Right ventricle myocardium superior (tissue), 1 donor: Measurements from ENCODE around the gene GAREM1. TPM values are rescaled to one million over a fixed set of nuclear protein-coding genes. Genes with fewer than 3 reads are reported as not detected.
"Not testable (repeated sequence)": the region's sequence is repeated elsewhere in the genome, so short reads cannot be mapped to it uniquely, and the experiment has no call there.

ENCODE experiments used
- ATAC-seq: fragments of 200-7000 bp; cut with Tn5 transposase; one replicate; pipeline ENCODE4 v1.9.1; 2020; ENCODE audit warnings: mild to moderate bottlenecking; ENCODE audit not compliant: poor library complexity
- DNase-seq: peaks from one replicate; pipeline ENCODE4 v3.0.0-alpha.2; 2020
- intact Hi-C: fragments of 100-400 bp; cut with DNase I; formaldehyde crosslinking; loops from one replicate; pipeline ENCODE4 v1.11.2; 2022
- total RNA-seq: library from RNA; stranded (reverse); fragmentation: NEBNext Ultra II Directional; extraction: Animal tissue kit (Norgen Biotek cat#: 25700); gene quantifications from one replicate; pipeline ENCODE4 v1.2.1, GENCODE V29; 2021
- donor health status: DM: no; HTN: yes; CAD: no; lungs with severe emphysema.

The GAREM1 gene
- total RNA-seq, 1 donor from 2014 or later: 23.5 TPM

GRCh38 chr18:32354518-32354917 is 116.2 kb downstream of the GAREM1 start:
- no peak for ATAC-seq
- intact Hi-C loops: loop anchor here (10.0 kb wide), 2 partner anchors 60 to 70 kb away; no protein-coding TSS in a partner anchor
- no peak for DNase-seq

DNA sequence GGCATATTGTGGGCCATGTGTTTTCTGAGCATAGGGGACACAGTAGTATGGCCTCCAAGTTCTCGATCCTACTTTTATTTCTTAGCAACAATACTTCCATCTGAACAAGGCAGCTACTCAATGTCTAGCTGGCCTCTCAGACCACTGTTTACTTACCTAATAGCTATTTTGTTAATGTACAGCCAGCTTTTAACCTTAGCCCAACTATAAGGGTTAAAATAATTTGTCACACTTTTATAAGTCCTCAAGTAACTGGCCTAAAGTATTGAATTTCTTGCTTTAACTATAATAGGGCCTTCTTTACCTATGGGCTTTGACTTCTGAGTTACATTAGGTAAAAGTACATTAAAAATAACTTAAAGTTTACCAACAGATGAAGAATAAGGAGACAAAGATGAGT is 117.4 kb downstream of the GAREM1 start:
- intact Hi-C loops: loop anchor here (10.0 kb wide), 2 partner anchors 58 to 72 kb away; no protein-coding TSS in a partner anchor
- DNase-seq: no peak
- no peak for ATAC-seq

DNA sequence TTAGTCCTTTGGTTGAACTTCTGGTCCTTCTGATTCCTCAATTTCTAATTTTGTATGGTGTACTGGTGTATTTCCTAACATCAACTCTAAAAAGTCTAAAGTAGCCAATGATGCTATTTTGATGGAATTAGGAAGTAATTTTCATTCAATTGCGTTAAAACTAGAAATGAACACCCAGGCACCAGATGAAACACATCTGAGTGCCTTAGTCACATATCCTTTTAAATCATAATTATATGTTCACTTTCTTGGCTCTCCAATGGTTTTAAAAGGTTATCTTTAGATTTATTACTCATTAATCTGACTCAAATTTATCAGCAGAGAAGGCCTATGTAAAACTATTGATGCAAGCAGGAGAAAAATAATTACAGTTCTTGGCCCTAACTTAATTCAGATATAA is 119.7 kb downstream of the GAREM1 start:
- intact Hi-C loops: loop anchor here (10.0 kb wide), 2 partner anchors 56 to 74 kb away; no protein-coding TSS in a partner anchor
- DNase-seq (no peak), ATAC-seq (peak; percentile 30)

GRCh38 chr18:32349728-32350395 is 120.8 kb downstream of the GAREM1 start:
- intact Hi-C loops: loop anchor here (10.0 kb wide), 3 partner anchors 55 to 125 kb away; partner anchors contain the start of gene GAREM1

DNA sequence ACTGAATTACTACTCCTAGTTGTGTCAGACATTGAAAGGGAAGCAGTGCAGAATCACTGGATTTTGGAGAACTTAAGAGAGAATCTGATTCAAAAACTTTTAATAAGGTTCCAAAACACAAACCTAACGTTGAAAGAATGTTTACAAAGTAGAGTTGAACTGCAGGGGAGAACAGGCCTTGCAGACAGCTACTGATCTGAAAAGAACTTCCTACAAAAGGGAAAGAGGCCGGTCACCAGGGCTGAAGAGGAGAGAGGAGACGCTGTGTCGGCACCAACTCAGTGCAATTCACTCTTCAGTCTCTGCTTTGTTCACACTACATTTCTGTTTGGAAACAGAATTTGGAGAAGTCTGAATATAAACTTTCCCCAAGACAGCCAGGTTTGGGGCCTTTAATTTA is 124.0 kb downstream of the GAREM1 start:
- intact Hi-C loops: loop anchor here (10.0 kb wide), 1 partner anchor 128 kb away; the partner anchor contains the start of gene GAREM1
- peak; percentile 51 for ATAC-seq
- no peak for DNase-seq

More at GRCh38 chr18:32349728-32350395, 120.8 kb downstream of the GAREM1 start:
- DNase-seq (peak; percentile 48), ATAC-seq (peak; percentile 76)

- intact Hi-C loops: loop anchor here (10.0 kb wide), 1 partner anchor 131 kb away; the partner anchor contains the start of gene GAREM1
- DNase-seq (no peak), ATAC-seq (peak; percentile 52)
These were observed 127.0 kb downstream of the GAREM1 start for GRCh38 chr18:32343634-32344033.

DNA sequence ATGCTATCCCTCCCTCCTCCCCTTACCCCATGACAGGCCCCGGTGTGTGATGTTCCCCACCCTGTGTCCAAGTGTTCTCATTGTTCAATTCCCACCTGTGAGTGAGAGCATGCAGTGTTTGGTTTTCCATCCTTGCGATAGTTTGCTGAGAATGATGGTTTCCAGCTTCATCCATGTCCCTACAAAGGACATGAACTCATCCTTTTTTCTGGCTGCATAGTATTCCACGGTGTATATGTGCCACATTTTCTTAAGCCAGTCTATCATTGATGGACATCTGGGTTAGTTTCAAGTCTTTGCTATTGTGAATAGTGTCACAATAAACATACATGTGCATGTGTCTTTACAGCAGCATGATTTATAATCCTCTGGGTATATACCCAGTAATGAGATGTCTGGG is 129.6 kb downstream of the GAREM1 start:
- not testable (repeated sequence) for ATAC-seq, DNase-seq
- intact Hi-C loops: loop anchor here (10.0 kb wide), 1 partner anchor 134 kb away; the partner anchor contains the start of gene GAREM1

DNA sequence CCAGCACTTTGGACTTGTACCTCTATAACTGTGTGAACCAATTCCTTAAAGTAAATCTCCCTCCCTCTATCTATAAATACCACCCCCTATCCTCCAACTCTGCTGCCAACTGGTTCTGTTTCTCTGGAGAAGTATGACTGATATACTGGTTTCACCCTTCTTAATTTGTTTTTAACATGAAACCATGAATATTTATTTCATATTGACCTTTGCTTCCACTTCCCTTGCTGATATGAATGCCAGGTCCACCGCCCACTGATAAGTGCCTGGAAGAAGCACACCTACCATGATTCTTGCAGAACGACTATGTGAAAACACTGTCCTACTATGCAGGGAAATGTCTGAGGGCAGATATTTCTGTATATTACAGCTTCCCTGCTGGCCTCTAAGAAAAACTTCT is 131.6 kb downstream of the GAREM1 start:
- no peak for ATAC-seq
- DNase-seq: no peak
- intact Hi-C loops: no loop called here

- DNase-seq (no peak), ATAC-seq (no peak)
- intact Hi-C loops: no loop called here
These were observed 132.9 kb downstream of the GAREM1 start for GRCh38 chr18:32337821-32338220.

DNA sequence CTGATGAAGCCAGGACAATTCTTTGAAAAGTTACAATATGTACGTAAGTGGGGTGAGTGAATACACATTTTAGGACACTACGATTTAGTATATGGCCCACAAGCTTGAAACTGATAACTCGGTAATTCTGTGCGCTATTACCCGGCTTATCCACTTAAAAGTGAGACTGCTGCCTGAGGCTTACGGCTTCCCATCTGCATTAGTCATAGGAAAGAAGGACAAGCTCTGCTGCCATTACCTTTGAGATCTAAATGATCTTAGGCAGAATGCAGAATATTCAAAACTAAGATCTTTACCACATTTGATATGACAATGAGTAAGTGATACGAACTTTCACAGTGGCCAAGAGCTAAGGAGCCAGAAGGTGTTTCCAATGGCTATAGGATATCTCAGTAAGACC is 133.3 kb downstream of the GAREM1 start:
- DNase-seq (no peak), ATAC-seq (no peak)
- intact Hi-C loops: no loop called here

- intact Hi-C loops: no loop called here
- DNase-seq: no peak
- ATAC-seq: no peak
These were observed 135.5 kb downstream of the GAREM1 start for GRCh38 chr18:32335228-32335627.

GRCh38 chr18:32333781-32334180 is 136.9 kb downstream of the GAREM1 start:
- ATAC-seq: peak; percentile 67
- intact Hi-C loops: no loop called here

GRCh38 chr18:32332708-32333107 is 138.0 kb downstream of the GAREM1 start:
- no peak for DNase-seq
- peak; percentile 45 for ATAC-seq
- intact Hi-C loops: no loop called here

More at GRCh38 chr18:32333781-32334180, 136.9 kb downstream of the GAREM1 start:
- DNase-seq: no peak

- no peak for DNase-seq
- ATAC-seq: no peak
- intact Hi-C loops: no loop called here
These were observed 141.7 kb downstream of the GAREM1 start for GRCh38 chr18:32328974-32329373.

DNA sequence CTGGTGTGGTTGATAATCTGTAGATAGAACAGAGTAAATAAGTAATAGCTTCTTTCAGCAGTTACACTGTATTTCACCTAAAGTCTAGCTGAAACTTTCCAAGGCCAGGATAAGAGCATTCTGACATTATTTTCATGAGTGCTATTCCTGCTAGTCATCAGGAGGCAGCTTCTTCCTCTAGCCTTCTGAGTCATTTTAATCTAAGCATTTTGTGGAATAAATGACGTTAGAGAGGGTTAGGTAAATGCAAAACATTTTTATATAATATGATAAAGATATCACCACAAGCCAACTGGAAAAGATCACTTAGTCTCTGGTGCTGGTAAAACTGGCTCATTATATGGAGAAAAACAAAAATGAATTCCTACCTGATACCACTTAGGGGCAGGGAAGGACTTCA is 142.3 kb downstream of the GAREM1 start:
- intact Hi-C loops: no loop called here
- no peak for ATAC-seq
- no peak for DNase-seq

- no peak for DNase-seq
- peak; percentile 31 for ATAC-seq
- intact Hi-C loops: no loop called here
These were observed 144.0 kb downstream of the GAREM1 start for GRCh38 chr18:32326450-32327308.

GRCh38 chr18:32324181-32324580 is 146.5 kb downstream of the GAREM1 start:
- no peak for DNase-seq
- peak; percentile 80 for ATAC-seq
- intact Hi-C loops: no loop called here

- DNase-seq (no peak), ATAC-seq (no peak)
- intact Hi-C loops: no loop called here
These were observed 148.9 kb downstream of the GAREM1 start for GRCh38 chr18:32321826-32322225.

DNA sequence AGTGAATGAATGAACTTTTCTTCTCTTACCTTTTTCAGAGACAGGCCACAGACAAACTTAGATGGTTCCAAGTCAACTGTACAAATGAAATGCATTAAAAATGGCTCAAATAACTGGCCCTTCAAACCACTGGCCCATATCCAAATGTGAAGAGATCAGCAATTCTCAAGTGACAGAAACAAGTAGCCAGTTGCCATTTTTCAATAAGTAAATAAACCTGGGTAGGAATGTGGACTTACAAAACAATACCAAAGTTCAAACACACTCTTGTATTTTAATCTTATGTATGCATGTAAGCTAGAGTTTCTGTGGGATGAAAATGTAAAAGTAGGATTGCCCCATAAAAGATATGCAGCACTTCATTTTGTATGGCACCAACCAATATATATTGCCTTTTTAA is 151.6 kb downstream of the GAREM1 start:
- ATAC-seq (no peak), DNase-seq (no peak)
- intact Hi-C loops: no loop called here
